ENCODE results near the gene LMAN1.

DNA sequence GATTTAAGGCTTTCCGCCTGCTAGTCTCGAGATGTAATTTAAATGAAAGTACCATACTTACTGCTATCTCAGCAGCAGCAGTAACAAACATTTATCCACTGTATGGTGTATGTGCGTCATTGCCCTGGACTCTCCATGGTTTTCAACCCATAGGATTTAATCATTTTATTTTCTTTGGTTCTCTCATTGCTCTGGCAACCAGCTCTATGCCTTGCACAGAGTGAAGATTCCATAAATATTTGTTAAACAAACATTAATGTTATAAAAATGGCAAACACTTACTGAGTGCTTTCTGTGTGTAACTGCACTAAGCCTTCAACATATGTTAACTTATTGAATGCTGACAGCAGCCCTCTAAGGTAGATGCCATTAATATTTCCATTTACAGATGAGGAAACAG, 1.3 kb upstream of the LMAN1 start:
- no peak for TF ChIP-seq CTCF (conservative IDR thresholded peaks at IDR 0.05; ENCODE audit: low read depth in 2 of 2)
- no peak for TF ChIP-seq POLR2AphosphoS5 (IDR thresholded peaks at IDR 0.05; ENCODE audit: low read depth)
- TF ChIP-seq ZNF331 (CRISPR knock-in tag; IDR thresholded peaks at IDR 0.05; ENCODE audit: low read depth): no peak
- TF ChIP-seq CREB1 (CRISPR knock-in tag; IDR thresholded peaks at IDR 0.05; ENCODE audit: low read depth): no peak
- no peak for TF ChIP-seq EZH2 (IDR thresholded peaks at IDR 0.05; ENCODE audit: low read depth, unreplicated experiment)
- TF ChIP-seq, protein P1, sequence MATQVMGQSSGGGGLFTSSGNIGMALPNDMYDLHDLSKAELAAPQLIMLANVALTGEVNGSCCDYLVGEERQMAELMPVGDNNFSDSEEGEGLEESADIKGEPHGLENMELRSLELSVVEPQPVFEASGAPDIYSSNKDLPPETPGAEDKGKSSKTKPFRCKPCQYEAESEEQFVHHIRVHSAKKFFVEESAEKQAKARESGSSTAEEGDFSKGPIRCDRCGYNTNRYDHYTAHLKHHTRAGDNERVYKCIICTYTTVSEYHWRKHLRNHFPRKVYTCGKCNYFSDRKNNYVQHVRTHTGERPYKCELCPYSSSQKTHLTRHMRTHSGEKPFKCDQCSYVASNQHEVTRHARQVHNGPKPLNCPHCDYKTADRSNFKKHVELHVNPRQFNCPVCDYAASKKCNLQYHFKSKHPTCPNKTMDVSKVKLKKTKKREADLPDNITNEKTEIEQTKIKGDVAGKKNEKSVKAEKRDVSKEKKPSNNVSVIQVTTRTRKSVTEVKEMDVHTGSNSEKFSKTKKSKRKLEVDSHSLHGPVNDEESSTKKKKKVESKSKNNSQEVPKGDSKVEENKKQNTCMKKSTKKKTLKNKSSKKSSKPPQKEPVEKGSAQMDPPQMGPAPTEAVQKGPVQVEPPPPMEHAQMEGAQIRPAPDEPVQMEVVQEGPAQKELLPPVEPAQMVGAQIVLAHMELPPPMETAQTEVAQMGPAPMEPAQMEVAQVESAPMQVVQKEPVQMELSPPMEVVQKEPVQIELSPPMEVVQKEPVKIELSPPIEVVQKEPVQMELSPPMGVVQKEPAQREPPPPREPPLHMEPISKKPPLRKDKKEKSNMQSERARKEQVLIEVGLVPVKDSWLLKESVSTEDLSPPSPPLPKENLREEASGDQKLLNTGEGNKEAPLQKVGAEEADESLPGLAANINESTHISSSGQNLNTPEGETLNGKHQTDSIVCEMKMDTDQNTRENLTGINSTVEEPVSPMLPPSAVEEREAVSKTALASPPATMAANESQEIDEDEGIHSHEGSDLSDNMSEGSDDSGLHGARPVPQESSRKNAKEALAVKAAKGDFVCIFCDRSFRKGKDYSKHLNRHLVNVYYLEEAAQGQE (IDR thresholded peaks at IDR 0.05; ENCODE audit: unreplicated experiment): no peak
- no peak for TF ChIP-seq EZH2phosphoT487 (IDR thresholded peaks at IDR 0.05; ENCODE audit: unreplicated experiment)
- no peak for TF ChIP-seq JUNB (IDR thresholded peaks at IDR 0.05; ENCODE audit: unreplicated experiment)
- no peak for TF ChIP-seq ZNF114 (CRISPR knock-in tag; IDR thresholded peaks at IDR 0.05)
- no peak for TF ChIP-seq NANOG (IDR thresholded peaks at IDR 0.05; ENCODE audit: borderline replicate concordance)
- no peak for TF ChIP-seq ETS1 (IDR thresholded peaks at IDR 0.05)
- TF ChIP-seq, protein P2, sequence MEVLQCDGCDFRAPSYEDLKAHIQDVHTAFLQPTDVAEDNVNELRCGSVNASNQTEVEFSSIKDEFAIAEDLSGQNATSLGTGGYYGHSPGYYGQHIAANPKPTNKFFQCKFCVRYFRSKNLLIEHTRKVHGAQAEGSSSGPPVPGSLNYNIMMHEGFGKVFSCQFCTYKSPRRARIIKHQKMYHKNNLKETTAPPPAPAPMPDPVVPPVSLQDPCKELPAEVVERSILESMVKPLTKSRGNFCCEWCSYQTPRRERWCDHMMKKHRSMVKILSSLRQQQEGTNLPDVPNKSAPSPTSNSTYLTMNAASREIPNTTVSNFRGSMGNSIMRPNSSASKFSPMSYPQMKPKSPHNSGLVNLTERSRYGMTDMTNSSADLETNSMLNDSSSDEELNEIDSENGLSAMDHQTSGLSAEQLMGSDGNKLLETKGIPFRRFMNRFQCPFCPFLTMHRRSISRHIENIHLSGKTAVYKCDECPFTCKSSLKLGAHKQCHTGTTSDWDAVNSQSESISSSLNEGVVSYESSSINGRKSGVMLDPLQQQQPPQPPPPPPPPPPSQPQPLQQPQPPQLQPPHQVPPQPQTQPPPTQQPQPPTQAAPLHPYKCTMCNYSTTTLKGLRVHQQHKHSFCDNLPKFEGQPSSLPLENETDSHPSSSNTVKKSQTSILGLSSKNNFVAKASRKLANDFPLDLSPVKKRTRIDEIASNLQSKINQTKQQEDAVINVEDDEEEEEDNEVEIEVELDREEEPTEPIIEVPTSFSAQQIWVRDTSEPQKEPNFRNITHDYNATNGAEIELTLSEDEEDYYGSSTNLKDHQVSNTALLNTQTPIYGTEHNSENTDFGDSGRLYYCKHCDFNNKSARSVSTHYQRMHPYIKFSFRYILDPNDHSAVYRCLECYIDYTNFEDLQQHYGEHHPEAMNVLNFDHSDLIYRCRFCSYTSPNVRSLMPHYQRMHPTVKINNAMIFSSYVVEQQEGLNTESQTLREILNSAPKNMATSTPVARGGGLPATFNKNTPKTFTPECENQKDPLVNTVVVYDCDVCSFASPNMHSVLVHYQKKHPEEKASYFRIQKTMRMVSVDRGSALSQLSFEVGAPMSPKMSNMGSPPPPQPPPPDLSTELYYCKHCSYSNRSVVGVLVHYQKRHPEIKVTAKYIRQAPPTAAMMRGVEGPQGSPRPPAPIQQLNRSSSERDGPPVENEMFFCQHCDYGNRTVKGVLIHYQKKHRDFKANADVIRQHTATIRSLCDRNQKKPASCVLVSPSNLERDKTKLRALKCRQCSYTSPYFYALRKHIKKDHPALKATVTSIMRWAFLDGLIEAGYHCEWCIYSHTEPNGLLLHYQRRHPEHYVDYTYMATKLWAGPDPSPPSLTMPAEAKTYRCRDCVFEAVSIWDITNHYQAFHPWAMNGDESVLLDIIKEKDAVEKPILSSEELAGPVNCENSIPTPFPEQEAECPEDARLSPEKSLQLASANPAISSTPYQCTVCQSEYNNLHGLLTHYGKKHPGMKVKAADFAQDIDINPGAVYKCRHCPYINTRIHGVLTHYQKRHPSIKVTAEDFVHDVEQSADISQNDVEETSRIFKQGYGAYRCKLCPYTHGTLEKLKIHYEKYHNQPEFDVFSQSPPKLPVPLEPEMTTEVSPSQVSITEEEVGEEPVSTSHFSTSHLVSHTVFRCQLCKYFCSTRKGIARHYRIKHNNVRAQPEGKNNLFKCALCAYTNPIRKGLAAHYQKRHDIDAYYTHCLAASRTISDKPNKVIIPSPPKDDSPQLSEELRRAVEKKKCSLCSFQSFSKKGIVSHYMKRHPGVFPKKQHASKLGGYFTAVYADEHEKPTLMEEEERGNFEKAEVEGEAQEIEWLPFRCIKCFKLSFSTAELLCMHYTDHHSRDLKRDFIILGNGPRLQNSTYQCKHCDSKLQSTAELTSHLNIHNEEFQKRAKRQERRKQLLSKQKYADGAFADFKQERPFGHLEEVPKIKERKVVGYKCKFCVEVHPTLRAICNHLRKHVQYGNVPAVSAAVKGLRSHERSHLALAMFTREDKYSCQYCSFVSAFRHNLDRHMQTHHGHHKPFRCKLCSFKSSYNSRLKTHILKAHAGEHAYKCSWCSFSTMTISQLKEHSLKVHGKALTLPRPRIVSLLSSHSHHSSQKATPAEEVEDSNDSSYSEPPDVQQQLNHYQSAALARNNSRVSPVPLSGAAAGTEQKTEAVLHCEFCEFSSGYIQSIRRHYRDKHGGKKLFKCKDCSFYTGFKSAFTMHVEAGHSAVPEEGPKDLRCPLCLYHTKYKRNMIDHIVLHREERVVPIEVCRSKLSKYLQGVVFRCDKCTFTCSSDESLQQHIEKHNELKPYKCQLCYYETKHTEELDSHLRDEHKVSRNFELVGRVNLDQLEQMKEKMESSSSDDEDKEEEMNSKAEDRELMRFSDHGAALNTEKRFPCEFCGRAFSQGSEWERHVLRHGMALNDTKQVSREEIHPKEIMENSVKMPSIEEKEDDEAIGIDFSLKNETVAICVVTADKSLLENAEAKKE (CRISPR knock-in tag; IDR thresholded peaks at IDR 0.05): no peak
- no peak for TF ChIP-seq STAT1 (IDR thresholded peaks at IDR 0.05; ENCODE audit: unreplicated experiment)
